ENCODE data around the gene SCO1. TPM values are rescaled to one million over a fixed set of nuclear protein-coding genes. Genes with fewer than 3 reads are reported as not detected.
"Not testable (repeated sequence)": the region's sequence is repeated elsewhere in the genome, so short reads cannot be mapped to it uniquely, and the experiment has no call there.

The SCO1 gene
- total RNA-seq, 1 donor from 2014 or later, result 46.0 TPM

- DNase-seq (ENCODE audit: low read depth in 2 of 2), result no peak
These were observed 28.9 kb upstream of the SCO1 start for GRCh38 chr17:10726196-10726595.

DNA sequence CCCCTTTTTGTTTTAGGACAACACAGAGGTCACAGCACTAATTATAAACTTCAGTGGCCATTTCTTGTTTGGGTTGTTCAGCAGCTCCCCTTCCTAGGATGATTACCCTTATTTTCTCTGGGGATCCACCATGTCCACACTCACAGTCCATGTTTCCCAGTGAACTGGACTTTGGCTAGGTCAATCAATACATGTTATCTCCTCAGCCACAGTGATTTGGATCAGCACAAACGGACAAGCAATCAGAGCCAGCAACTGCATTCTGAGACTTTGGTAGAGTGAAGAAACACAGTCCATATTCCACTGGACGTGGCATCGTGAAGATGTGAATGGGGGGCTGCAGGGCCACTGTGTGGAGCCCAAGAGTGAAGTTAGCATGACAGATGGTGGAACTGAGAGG, 27.9 kb upstream of the SCO1 start:
- no peak for DNase-seq (ENCODE audit: low read depth in 2 of 2)

DNA sequence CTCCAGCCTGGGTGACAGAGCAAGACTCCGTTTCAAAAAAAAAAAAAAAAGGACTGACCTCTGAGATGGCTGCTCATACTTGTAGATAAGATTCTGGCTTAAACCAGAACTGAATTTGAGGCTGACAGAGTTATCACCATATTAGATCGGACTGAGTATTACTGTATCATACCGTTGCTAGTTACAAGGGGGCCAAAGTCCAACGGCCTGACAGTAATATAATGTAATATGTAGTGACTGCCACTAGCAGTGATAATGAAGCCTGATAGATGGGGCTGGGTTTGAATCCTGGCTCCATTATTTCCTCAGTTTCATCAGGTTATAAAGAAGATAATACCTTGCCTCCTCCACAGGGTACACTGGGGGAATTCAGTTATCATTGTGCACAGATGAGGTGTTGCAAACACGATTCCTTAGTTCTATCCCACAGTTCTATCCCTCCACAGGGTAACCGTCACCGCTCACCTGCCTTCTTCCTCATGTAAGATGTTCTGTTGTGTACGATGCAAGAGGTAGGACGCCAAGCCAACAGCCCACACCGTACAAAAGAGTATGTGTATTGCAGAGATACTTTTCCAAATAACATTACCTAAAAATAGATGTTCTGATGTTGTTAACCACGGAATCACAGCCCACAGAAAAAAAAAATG, 27.3 kb upstream of the SCO1 start:
- no peak for DNase-seq (ENCODE audit: low read depth in 2 of 2)

DNA sequence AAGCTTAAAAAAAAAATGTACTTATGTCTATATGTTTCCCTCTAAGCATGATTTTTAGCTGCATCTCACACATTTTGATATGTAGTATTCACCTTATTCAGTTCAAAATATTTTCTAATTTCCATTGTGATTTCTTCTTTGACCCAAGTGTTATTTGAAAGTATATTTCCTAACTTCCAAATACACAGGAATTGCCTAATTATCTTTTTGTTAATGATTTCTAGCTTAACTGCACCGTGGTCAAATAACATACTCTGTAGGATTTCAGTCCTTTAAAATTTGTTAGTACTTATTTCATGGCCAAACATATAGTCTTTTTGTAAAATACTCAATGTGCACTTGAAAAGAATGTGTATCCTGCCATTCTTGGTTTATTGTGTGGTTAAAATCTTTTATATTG, 21.2 kb upstream of the SCO1 start:
- DNase-seq (ENCODE audit: low read depth in 2 of 2), result no peak

DNA sequence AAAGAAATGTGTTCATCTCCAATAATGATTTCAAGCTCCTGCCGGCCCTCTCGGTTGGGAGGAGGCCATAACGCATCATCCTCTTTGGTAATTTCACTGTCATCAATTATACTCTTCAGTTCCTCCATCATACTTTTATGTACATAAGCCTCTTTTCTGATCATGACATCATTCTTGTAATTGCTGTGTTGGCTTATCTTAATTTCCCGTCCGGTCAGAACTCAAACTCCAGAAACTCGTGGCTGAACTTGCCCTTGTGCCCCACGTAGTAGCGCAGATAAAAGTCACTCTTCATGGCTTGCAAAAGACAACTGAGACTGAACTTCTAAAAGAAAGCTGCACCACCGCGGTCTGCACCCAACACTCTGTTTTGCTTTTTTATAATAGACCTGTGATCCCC, 18.9 kb upstream of the SCO1 start:
- no peak for DNase-seq (ENCODE audit: low read depth in 2 of 2)

GRCh38 chr17:10713318-10713717, 16.0 kb upstream of the SCO1 start:
- no peak for DNase-seq (ENCODE audit: low read depth in 2 of 2)

GRCh38 chr17:10705727-10706126, 8.4 kb upstream of the SCO1 start:
- no peak for DNase-seq (ENCODE audit: low read depth in 2 of 2)

DNA sequence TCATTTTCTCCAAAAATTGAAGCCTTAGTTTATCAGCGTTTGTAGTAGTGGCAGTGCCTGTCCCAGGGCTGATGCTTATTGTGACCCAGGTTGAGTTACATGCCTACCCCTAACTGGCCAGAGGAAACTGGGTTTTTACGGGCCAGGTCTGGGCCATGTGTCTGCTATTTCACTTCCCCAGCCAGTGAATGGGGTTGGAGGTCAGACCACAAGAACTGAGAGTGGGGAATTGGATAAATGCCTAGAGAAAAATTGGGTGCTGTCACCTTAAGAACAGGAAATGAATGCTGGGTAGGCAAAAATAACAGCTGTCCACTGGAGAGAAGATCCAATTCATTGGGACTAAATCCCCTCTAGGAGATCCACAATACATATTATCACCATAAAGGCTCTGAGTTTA, 5.2 kb upstream of the SCO1 start:
- DNase-seq (ENCODE audit: low read depth in 2 of 2), result peak in 1 of 2 donors; percentile 13

GRCh38 chr17:10699856-10700255, 2.5 kb upstream of the SCO1 start:
- no peak for DNase-seq (ENCODE audit: low read depth in 2 of 2)

GRCh38 chr17:10698096-10698818, 924 bp upstream of the SCO1 start:
- peak in 1 of 2 donors; percentile 19 for DNase-seq (ENCODE audit: low read depth in 2 of 2)

GRCh38 chr17:10695875-10696407, 1.4 kb downstream of the SCO1 start:
- not testable (repeated sequence) for DNase-seq (ENCODE audit: low read depth in 2 of 2)

GRCh38 chr17:10687499-10687898, 9.8 kb downstream of the SCO1 start:
- DNase-seq (ENCODE audit: low read depth in 2 of 2), result no peak

GRCh38 chr17:10683853-10684252, 13.5 kb downstream of the SCO1 start:
- DNase-seq (ENCODE audit: low read depth in 2 of 2), result peak; percentile 12 to 43

DNA sequence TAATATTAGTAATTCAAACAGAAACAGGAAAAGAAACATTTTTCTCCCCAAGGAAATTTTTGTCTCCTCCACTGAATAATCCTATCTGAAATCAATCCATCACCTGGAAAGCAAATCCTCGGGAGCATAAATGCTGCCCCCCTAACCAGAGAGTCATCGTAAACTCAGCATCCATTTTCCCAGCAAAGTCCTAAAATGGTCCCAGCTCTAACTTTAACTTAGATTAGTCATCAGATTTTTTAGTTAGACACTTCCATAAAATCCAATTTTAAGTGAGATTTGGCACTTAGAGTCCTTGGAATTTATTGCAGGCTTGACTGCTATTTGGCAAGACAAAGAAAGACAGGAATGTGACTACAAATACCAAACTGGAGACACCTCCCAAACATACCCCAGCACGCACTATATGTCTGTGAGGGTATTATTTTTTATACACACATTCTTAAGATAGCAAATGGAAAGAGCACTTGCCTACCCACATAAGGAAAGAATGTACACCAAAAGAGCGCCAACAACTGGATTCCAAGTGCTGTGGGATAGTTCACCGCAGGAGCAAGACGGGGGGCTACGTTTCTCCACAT, 15.4 kb downstream of the SCO1 start:
- DNase-seq (ENCODE audit: low read depth in 2 of 2), result no peak

DNA sequence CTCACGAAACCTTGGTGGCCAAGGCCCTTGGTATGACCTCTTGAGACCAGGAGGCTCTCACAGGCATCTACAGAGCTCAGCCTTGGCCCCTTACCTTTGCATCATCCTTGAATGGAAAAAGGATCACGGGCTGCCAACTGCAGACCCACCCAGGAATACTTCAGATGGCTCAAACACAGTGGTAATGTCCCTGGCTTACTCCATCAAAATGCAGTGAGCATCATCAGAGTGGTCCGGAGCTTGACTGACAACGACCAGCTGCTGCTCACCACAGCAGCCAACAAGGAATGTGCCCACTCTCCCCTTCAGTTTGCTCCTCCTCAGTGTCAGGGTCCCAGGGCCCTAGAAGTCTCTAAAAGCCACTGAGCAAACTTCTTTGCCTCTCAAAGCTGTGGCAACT, 22.6 kb downstream of the SCO1 start:
- DNase-seq (ENCODE audit: low read depth in 2 of 2), result no peak

DNA sequence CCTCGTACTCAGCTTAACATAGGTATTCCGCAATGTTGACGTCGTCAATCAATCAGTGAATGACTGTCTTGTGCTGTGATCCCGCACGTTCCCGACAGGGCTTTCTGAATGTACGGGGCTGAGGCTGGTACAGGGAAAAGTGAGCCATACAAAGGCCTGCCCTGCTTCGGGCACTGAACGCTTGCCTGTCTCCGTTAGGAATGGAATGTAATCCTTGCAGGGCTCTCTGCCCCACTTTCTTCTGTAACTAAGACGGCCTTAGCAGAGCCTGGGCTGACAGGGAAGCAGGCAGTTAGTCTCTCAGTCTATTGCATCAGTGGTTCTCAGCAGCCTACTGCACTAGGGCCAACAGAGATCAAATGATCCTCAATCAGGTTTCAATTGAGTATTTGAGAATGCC, 24.0 kb downstream of the SCO1 start:
- DNase-seq (ENCODE audit: low read depth in 2 of 2), result no peak

DNA sequence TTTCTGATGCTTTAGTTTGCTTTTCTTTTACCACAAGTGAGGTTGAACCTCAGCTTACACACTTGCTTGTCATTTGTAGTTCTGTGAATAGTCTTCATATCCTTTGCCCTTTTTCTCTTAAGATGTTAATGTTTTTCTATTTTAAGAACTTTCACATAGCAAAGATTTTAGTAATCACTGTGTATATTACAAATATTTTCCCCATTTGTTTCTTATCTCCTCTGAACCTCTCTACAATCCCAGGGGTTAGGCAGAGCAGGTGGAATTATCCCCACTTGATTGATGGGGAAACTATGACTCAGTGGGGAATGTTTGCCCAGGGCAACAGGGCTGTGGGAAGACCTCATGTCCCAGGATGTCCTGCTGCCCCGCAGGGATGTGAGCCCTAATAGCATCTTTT, 28.6 kb downstream of the SCO1 start:
- peak in 1 of 2 donors; percentile 17 for DNase-seq (ENCODE audit: low read depth in 2 of 2)

DNA sequence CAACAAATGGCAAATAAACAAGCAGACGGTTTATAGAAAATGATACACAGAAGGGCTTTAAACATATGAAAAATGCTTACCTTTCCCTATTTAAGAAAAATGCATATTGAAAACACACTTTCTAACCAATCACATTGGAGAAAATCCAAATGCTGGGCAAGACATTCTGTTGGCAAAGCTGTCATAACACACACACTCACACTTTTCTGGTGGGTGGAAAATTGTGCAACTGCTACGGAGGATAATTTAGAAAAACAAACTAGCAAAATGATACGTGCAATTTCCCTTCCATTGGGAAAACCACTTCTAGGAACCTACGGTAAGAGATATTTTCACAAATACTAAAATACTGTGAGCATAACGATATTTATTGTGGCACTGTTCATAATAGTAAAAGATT, 30.4 kb downstream of the SCO1 start:
- DNase-seq (ENCODE audit: low read depth in 2 of 2), result no peak

- DNase-seq (ENCODE audit: low read depth in 2 of 2), result no peak
These were observed 32.8 kb downstream of the SCO1 start for GRCh38 chr17:10664571-10664970.

- DNase-seq (ENCODE audit: low read depth in 2 of 2), result no peak
These were observed 34.1 kb downstream of the SCO1 start for GRCh38 chr17:10663231-10663630.

- peak in 1 of 2 donors; percentile 19 for DNase-seq (ENCODE audit: low read depth in 2 of 2)
These were observed 35.9 kb downstream of the SCO1 start for GRCh38 chr17:10661437-10661836.

DNA sequence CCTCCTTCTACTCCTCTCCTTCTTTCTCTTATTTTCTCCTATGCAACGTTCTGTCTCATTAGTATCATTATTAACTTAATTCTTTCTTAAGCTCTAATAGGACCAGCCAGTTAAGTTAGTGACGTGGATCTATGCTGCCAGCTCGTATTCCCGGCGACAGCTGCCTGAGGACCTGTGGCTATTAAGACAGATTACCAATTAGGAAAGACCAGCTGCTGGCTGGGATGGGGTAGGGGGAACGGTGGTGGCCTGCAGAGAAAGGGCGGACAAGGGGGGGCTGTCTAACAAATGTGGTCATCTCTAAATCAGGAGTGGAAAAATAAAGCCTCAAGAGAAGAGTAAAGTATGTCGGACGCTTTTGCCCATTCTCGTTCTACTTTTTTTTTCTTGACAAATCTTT, 39.5 kb downstream of the SCO1 start:
- DNase-seq (ENCODE audit: low read depth in 2 of 2), result no peak

GRCh38 chr17:10657148-10657547, 40.2 kb downstream of the SCO1 start, which contains the start of gene MYH3:
Gene MYH3 (minus strand): TSS chr17:10657309. CDS start chr17:10655064, 2,245 bp downstream.
- no peak for DNase-seq (ENCODE audit: low read depth in 2 of 2)

Measured in dermis microvascular lymphatic vessel endothelial cell (primary cell).